GM12878 (cell line): ENCODE data around the gene DLG1. TPM values are rescaled to one million over a fixed set of nuclear protein-coding genes. Genes with fewer than 3 reads are reported as not detected.

Experiments used
- BCL3 ChIP-seq: IDR thresholded peaks from 2 replicates; pipeline ENCODE4 v1.6.1; 2011; ENCODE audit warnings: borderline replicate concordance, low read depth, mild to moderate bottlenecking, moderate library complexity, low read length; ENCODE audit not compliant: insufficient read depth, poor library complexity, severe bottlenecking
- IRF4 ChIP-seq: IDR thresholded peaks from 2 replicates; pipeline ENCODE4 v1.6.1; 2011; ENCODE audit warnings: low read depth, low read length
- NFXL1 ChIP-seq: fragments of 450-650 bp; IDR thresholded peaks from 2 replicates; pipeline ENCODE4 v1.6.1; 2017; ENCODE audit warnings: antibody characterized with exemption, mild to moderate bottlenecking, borderline replicate concordance
- NFYA ChIP-seq: IDR thresholded peaks from 2 replicates; pipeline ENCODE4 v1.6.1; 2011; ENCODE audit warnings: low read depth, mild to moderate bottlenecking, low read length, improper control_type of control experiment, borderline replicate concordance
- POLR2AphosphoS2 ChIP-seq: IDR thresholded peaks from 2 replicates; pipeline ENCODE4 v1.6.1; 2011; ENCODE audit warnings: low read depth, mild to moderate bottlenecking, low read length, improper control_type of control experiment, moderate library complexity
- REST ChIP-seq: IDR thresholded peaks from 2 replicates; pipeline ENCODE4 v1.6.1; 2012; ENCODE audit warnings: mild to moderate bottlenecking, low read depth, low read length
- SIN3A ChIP-seq: IDR thresholded peaks from 2 replicates; pipeline ENCODE4 v1.6.1; 2012; ENCODE audit warnings: low read depth, low read length, improper control_type of control experiment
- SMARCA5 ChIP-seq: fragments of 450-650 bp; IDR thresholded peaks from 2 replicates; pipeline ENCODE4 v1.6.1; 2017; ENCODE audit warnings: mild to moderate bottlenecking
- polyA plus RNA-seq, 11 experiments: library from polyadenylated mRNA; depleted of rRNA in 4 of 11; unstranded in 6 of 11; stranded (reverse) in 5 of 11; fragments of >200 nt; fragmentation: Nextera tagmentation in 4 of 11; fragmentation: Illumina TruSeq in 1 of 11; extraction: Ambion mirVana in 4 of 11; extraction: Trizol in 1 of 11; gene quantifications; 1 replicate in 1 of 11; 2 replicates in 10 of 11; pipeline versions ENCODE4 v1.2.1 to v1.2.3, GENCODE V29; 2011 to 2016; ENCODE audit warnings: inconsistent platforms in 2 of 11, missing spikeins in 2 of 11, low read depth in 1 of 11
- total RNA-seq, 4 experiments: library from RNA; depleted of rRNA in 3 of 4; stranded (reverse); fragments of >200 nt in 3 of 4; fragmentation: Illumina TruSeq in 1 of 4; extraction: Trizol in 1 of 4; gene quantifications; 2 replicates each; pipeline versions ENCODE4 v1.2.1 to v1.2.3, GENCODE V29; 2013 to 2021

DLG1 gene
- total and polyA plus RNA-seq, 10 of the 15 experiments (the other 5 are each of a cell fraction or from before 2014, with no cell fraction given): 9.2 to 63.1 (median 40.1) TPM

GRCh38 chr3:197204736-197205135 lies 93.7 kb downstream of the DLG1 start (continued):
- TF ChIP-seq BCL3 (no peak), SIN3A (no peak), POLR2AphosphoS2 (no peak), SMARCA5 (no peak), IRF4 (no peak), REST (no peak), NFXL1 (no peak), NFYA (no peak)
